ENCODE measurements around the gene VIPR1.

VIPR1 gene, protein sequence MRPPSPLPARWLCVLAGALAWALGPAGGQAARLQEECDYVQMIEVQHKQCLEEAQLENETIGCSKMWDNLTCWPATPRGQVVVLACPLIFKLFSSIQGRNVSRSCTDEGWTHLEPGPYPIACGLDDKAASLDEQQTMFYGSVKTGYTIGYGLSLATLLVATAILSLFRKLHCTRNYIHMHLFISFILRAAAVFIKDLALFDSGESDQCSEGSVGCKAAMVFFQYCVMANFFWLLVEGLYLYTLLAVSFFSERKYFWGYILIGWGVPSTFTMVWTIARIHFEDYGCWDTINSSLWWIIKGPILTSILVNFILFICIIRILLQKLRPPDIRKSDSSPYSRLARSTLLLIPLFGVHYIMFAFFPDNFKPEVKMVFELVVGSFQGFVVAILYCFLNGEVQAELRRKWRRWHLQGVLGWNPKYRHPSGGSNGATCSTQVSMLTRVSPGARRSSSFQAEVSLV

DNA sequence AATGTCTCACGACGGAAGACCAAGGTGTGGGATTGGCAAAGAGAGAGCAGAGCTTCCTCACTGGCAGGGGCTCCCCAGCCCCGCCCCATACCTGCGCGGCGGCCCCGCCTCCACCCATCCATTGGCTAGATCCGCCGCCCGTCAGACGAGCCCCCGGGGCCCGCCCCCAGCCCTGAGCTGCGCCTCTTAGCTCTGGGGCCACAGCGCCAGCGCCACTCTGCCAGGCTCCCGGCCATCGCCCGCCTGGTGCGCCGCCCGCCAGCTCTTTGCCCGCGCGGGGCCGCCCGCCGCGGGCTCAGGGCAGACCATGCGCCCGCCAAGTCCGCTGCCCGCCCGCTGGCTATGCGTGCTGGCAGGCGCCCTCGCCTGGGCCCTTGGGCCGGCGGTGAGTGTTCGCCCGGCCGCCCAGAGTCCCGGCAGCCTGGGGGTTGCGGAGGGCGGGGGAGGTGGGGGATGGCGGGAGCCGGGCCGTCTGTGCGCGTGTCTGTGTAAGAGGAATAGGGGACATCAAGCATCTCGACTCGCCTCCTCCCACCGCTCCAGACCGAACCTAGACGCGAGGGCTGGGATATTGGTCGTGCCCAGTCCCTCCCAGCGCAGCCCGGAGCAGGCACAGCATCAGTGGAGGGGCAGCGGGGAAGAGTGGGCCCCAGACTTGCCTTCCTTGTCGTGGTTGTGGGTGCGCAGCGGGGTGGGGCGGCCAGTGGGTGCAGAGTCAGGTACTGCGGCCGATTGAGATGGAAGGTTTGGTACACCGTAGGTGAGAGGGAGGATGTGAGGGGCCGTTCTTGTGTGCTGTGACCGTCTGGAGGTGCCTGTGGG is at the start of gene VIPR1:
Gene VIPR1 (plus strand): TSS at position 215 of the 822 bp plus-strand sequence. CDS start 93 bp downstream, at position 308.
- Histone ChIP-seq H3K9ac (ENCODE audit: low read length) (no peak within 1 kb of the TSS), H3K4me1 (ENCODE audit: control insufficient read depth, low read depth, low read length) (peaks cover 6% of the 10 kb centered on the region), H3K4me3 (ENCODE audit: low read length) (peak within 1 kb of the TSS; percentile 69), H3K27me3 (ENCODE audit: control insufficient read depth, insufficient read depth, low read length) (peaks cover 56% of the 10 kb centered on the region), H3K9me3 (ENCODE audit: control insufficient read depth, low read depth, low read length) (no peaks in the 10 kb centered on the region), H3K27ac (ENCODE audit: low read length) (no peak within 1 kb of the TSS), H3K36me3 (ENCODE audit: control insufficient read depth, low read depth, low read length) (no peaks in the 10 kb centered on the region)

DNA sequence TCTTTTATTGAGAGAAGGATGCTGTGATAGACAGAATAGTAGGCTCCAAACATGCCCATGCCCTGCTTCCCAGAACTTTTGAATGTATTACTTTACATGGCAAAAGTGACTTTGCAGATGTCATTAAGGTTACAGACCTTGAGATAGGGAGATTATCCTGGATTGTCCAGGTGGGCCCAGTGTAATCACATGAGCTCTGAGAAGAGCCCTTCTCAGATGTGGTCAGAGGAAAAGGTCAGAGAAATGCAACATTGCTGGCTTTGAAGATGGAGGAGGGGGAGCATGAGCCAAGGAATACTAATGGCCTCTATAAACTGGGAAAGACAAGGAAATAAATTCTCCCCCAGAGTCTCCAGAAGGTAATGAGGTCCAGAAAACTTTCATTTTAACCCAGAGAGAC is 46.2 kb upstream of the VIPR1 start:
- H3K4me3 ChIP-seq (ENCODE audit: low read length), result no peak overlapping the region
- H3K36me3 ChIP-seq (ENCODE audit: control insufficient read depth, low read depth, low read length), result no peaks in the 10 kb centered on the region
- no peak overlapping the region for H3K9ac ChIP-seq (ENCODE audit: low read length)
- no peaks in the 10 kb centered on the region for H3K9me3 ChIP-seq (ENCODE audit: control insufficient read depth, low read depth, low read length)
- H3K27ac ChIP-seq (ENCODE audit: low read length), result no peak overlapping the region
- H3K4me1 ChIP-seq (ENCODE audit: control insufficient read depth, low read depth, low read length), result no peaks in the 10 kb centered on the region
- no peaks in the 10 kb centered on the region for H3K27me3 ChIP-seq (ENCODE audit: control insufficient read depth, insufficient read depth, low read length)

DNA sequence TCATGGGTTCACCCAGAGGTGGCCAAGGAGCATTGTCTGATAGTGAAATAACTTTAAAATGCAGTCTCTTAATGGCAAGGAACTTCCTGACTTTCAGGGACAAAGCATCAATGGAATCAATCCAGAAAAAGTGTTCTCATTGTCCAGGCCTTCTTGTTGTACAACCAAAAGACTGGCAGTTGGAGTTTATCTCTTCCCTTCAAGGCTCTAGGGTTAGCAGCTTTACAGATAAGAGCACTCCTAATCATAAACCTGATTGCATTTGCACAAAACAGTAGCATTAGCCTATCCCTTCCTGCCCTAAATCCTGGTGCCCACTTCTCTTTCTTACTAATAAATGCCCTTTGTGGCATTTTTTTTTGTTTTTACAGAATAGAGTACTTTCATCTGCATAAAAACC is 43.3 kb upstream of the VIPR1 start:
- Histone ChIP-seq H3K4me3 (ENCODE audit: low read length) (no peak overlapping the region), H3K9ac (ENCODE audit: low read length) (no peak overlapping the region), H3K4me1 (ENCODE audit: control insufficient read depth, low read depth, low read length) (no peaks in the 10 kb centered on the region), H3K36me3 (ENCODE audit: control insufficient read depth, low read depth, low read length) (no peaks in the 10 kb centered on the region), H3K9me3 (ENCODE audit: control insufficient read depth, low read depth, low read length) (no peaks in the 10 kb centered on the region), H3K27ac (ENCODE audit: low read length) (no peak overlapping the region), H3K27me3 (ENCODE audit: control insufficient read depth, insufficient read depth, low read length) (no peaks in the 10 kb centered on the region)

DNA sequence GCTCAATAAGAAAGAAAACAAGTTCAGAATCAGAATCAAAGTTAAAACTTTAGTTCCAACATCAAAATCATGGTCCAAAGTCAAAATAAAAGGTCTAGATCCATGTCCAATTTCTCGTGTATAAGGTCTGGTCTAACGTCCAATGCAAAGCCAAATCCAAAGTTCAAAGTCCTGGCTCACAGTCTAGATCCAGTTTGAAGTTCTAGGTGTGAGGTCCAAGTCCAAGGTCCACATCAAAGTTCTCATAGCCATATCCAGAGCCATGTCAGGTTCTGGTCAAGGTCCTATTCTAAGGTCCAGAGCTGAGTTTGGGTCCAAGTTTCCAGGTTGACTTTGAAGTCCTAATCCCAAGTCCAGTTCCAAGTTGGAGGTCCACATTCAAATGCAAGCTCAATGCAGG is 40.7 kb upstream of the VIPR1 start:
- no peaks in the 10 kb centered on the region for H3K27me3 ChIP-seq (ENCODE audit: control insufficient read depth, insufficient read depth, low read length)
- H3K4me1 ChIP-seq (ENCODE audit: control insufficient read depth, low read depth, low read length), result no peaks in the 10 kb centered on the region
- H3K9ac ChIP-seq (ENCODE audit: low read length), result no peak overlapping the region
- no peaks in the 10 kb centered on the region for H3K36me3 ChIP-seq (ENCODE audit: control insufficient read depth, low read depth, low read length)
- H3K9me3 ChIP-seq (ENCODE audit: control insufficient read depth, low read depth, low read length), result no peaks in the 10 kb centered on the region
- H3K4me3 ChIP-seq (ENCODE audit: low read length), result no peak overlapping the region
- no peak overlapping the region for H3K27ac ChIP-seq (ENCODE audit: low read length)

DNA sequence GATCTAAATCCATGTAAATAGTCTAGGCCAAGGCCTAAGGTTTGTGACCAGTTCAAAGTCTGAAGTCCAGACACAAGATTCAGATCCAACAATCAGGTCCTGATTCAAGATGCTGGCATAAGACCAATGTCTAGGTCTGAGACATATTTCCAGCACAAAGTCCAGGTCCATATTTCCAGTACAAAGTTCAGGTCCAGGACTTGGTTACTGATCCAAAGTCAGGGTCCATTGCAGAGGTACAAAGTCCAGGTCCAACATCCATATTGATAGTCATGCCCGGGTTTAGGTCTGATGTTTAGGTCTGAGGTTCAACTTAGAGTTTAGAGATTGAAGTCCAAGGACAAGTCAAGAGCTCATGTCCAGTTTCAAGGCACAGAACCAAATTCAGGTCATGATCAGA is 39.4 kb upstream of the VIPR1 start:
- H3K4me1 ChIP-seq (ENCODE audit: control insufficient read depth, low read depth, low read length), result no peaks in the 10 kb centered on the region
- no peak overlapping the region for H3K9ac ChIP-seq (ENCODE audit: low read length)
- no peaks in the 10 kb centered on the region for H3K36me3 ChIP-seq (ENCODE audit: control insufficient read depth, low read depth, low read length)
- H3K4me3 ChIP-seq (ENCODE audit: low read length), result no peak overlapping the region
- no peak overlapping the region for H3K27ac ChIP-seq (ENCODE audit: low read length)
- H3K9me3 ChIP-seq (ENCODE audit: control insufficient read depth, low read depth, low read length), result no peaks in the 10 kb centered on the region
- no peaks in the 10 kb centered on the region for H3K27me3 ChIP-seq (ENCODE audit: control insufficient read depth, insufficient read depth, low read length)

DNA sequence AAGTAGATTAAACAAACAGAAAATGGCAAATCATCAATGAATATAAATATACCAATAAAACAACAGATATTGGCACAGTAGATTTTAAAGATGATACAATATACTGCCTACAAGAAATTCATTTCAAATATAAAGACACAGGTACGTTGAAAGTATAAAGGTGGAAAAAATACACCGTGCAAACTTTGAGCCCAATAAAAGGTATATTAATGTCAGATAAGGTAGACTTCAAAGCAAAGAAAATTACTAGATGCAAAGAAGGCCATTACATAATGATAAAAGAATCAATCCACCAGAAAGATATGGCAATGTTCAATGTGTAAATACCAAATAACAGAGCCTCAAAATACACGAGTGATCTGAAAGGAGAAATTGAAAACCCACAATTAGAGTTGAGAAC is 34.3 kb upstream of the VIPR1 start:
- H3K9ac ChIP-seq (ENCODE audit: low read length), result no peak overlapping the region
- no peaks in the 10 kb centered on the region for H3K4me1 ChIP-seq (ENCODE audit: control insufficient read depth, low read depth, low read length)
- no peak overlapping the region for H3K4me3 ChIP-seq (ENCODE audit: low read length)
- no peaks in the 10 kb centered on the region for H3K27me3 ChIP-seq (ENCODE audit: control insufficient read depth, insufficient read depth, low read length)
- H3K36me3 ChIP-seq (ENCODE audit: control insufficient read depth, low read depth, low read length), result no peaks in the 10 kb centered on the region
- no peaks in the 10 kb centered on the region for H3K9me3 ChIP-seq (ENCODE audit: control insufficient read depth, low read depth, low read length)
- no peak overlapping the region for H3K27ac ChIP-seq (ENCODE audit: low read length)

DNA sequence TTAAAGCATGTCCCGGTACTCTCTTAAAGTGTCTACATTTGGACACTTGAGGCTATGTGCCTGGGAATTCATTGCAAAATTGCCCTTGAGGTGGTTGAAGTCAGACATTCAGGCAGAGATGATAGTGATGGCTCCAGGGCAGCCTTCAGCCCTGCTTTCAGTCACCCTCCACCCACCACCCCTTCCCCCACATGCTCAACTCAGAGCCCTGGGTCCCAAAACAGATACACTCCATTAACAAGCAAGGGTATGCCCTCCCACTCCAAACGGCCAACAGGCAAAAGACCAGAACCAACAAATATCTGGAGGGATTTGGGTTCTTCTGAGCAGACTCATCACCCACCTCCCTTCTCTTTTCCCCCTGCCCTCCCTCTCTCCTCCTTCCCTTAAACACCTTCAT is 29.9 kb upstream of the VIPR1 start:
- no peak overlapping the region for H3K4me3 ChIP-seq (ENCODE audit: low read length)
- no peaks in the 10 kb centered on the region for H3K27me3 ChIP-seq (ENCODE audit: control insufficient read depth, insufficient read depth, low read length)
- H3K9ac ChIP-seq (ENCODE audit: low read length), result no peak overlapping the region
- H3K4me1 ChIP-seq (ENCODE audit: control insufficient read depth, low read depth, low read length), result no peaks in the 10 kb centered on the region
- no peaks in the 10 kb centered on the region for H3K9me3 ChIP-seq (ENCODE audit: control insufficient read depth, low read depth, low read length)
- H3K36me3 ChIP-seq (ENCODE audit: control insufficient read depth, low read depth, low read length), result no peaks in the 10 kb centered on the region
- H3K27ac ChIP-seq (ENCODE audit: low read length), result no peak overlapping the region

DNA sequence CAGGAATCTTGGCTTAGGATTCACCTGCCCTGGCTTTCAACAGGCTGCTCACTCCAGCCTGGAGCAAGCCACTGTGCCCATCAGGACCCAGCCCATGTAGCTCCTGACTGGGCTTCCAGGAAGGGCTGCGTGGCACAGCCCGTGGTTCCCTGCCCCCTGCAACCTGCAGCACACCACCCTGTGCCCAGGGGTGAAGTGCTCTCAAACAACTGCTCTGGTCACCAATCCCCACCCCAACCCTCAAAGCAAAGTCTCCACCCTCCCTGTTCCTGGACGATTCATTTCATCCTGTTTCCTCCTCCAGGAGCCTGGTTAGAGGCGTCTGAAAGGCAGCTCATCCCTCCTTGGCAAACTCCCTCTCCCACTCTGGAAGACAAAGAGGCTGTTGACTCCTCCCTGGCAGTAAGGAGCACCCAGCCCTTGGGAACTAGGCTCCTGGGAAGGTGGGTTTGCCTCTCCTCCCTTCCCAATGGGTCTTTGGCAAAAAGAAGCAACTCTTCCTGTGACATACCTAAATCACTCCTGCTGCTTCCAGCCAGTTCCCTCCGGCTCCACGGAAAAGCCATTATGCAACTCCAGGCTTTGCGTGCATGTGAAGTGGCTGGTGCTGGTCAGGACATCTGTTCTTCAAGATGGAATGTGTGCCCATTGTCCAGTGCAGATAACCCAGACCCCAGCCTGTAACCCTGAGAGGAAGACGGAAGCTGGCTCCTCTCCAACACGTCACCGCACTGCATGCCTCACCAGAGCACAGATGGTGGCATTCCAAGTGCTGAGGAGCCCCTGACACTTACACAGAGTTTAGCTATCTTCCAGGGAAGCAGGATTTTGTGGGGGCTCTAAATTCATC is 29.1 kb upstream of the VIPR1 start:
- Histone ChIP-seq H3K27me3 (ENCODE audit: control insufficient read depth, insufficient read depth, low read length) (no peaks in the 10 kb centered on the region), H3K9me3 (ENCODE audit: control insufficient read depth, low read depth, low read length) (no peaks in the 10 kb centered on the region), H3K4me3 (ENCODE audit: low read length) (no peak overlapping the region), H3K27ac (ENCODE audit: low read length) (no peak overlapping the region), H3K9ac (ENCODE audit: low read length) (no peak overlapping the region), H3K4me1 (ENCODE audit: control insufficient read depth, low read depth, low read length) (no peaks in the 10 kb centered on the region), H3K36me3 (ENCODE audit: control insufficient read depth, low read depth, low read length) (no peaks in the 10 kb centered on the region)

DNA sequence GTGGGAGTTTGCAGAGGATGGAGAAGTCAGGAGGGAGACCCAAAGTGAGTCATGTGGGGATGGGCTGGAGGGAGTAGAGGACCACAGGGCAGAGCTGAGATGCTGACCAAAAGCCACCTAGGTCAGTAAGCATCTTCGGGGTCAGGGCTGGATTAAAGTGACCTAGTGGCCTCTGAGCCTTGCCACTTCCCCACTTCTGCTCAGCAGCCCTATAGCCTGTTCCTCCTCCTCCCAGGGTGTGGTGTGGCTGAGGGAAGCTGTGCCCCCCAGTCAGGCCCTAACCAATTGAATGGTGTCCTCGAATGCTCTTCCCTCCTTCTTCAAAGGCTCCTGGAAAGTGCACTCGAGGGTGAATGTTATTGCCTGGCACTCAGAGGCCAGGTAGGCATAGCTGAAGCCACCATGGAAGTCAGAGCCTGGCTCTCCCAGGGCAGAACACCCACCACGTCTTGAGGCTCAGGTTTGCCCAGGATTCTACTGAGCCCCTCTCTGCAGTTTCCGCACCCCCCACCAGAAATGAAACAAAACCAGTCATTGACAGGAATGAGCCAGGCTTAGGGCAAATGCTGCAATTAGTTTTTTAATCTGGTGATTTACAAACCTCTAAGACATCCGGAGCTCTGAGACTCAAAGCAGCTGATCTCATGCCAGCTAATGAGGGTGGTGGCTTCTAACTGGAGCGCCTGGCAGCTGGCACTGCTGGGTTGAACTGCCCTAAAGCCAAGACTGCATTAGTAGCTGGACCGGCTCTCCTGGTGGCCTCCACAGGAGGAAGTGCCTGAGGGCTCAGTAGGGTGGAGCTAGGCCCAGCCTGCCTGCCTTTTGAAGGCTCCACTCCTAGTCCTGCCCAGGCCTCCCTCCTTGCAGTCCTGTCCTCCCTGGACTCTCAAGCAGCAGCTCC is 26.0 kb upstream of the VIPR1 start:
- Histone ChIP-seq H3K9me3 (ENCODE audit: control insufficient read depth, low read depth, low read length) (no peaks in the 10 kb centered on the region), H3K36me3 (ENCODE audit: control insufficient read depth, low read depth, low read length) (no peaks in the 10 kb centered on the region), H3K9ac (ENCODE audit: low read length) (no peak overlapping the region), H3K27ac (ENCODE audit: low read length) (no peak overlapping the region), H3K27me3 (ENCODE audit: control insufficient read depth, insufficient read depth, low read length) (no peaks in the 10 kb centered on the region), H3K4me1 (ENCODE audit: control insufficient read depth, low read depth, low read length) (no peaks in the 10 kb centered on the region), H3K4me3 (ENCODE audit: low read length) (no peak overlapping the region)

DNA sequence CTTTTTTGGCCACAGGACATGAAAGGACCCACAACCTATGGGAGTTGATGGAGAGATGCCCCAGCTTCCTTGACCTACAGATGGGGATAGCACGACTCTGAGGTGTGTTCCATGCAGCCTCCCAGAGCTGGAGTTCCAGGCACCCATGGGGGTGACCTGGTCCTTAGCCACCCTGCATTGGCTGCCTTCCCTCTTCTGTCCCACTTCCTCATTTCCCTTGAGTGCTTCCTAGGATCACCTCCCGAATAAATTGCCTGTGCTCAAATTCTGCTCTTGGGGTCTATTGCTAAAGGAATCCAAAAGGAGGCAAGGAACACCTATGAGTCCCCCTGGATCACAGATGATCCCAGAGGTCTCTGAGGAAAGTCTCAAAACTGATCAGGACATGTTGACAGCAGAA is 24.7 kb upstream of the VIPR1 start:
- Histone ChIP-seq H3K4me3 (ENCODE audit: low read length) (no peak overlapping the region), H3K9ac (ENCODE audit: low read length) (no peak overlapping the region), H3K27me3 (ENCODE audit: control insufficient read depth, insufficient read depth, low read length) (no peaks in the 10 kb centered on the region), H3K36me3 (ENCODE audit: control insufficient read depth, low read depth, low read length) (no peaks in the 10 kb centered on the region), H3K4me1 (ENCODE audit: control insufficient read depth, low read depth, low read length) (no peaks in the 10 kb centered on the region), H3K9me3 (ENCODE audit: control insufficient read depth, low read depth, low read length) (no peaks in the 10 kb centered on the region), H3K27ac (ENCODE audit: low read length) (no peak overlapping the region)

Data from iPS-18a (cell line).